Spleen (tissue), 7 donors: ENCODE results near the gene INSYN1.

Source experiments
- CTCF ChIP-seq, 11 experiments: fragments of 200-600 bp in 7 of 11; fragments of 450-650 bp in 4 of 11; sonication (generic) in 4 of 11; IDR thresholded peaks in 8 of 11; conservative IDR thresholded peaks in 3 of 11; 1 replicate in 7 of 11; 2 replicates in 4 of 11; pipeline versions ENCODE4 v1.4.0 to v1.8.0; 2016 to 2021; ENCODE audit warnings: antibody characterized with exemption in 11 of 11, inconsistent platforms in 4 of 11, mild to moderate bottlenecking in 1 of 11
- POLR2AphosphoS5 ChIP-seq, 3 donors: sonication (generic); formaldehyde crosslinking; IDR thresholded peaks; one replicate each; pipeline ENCODE4 v1.5.1; 2017; ENCODE audit warnings: antibody characterized with exemption in 3 of 3
- donor health status: DM: no; HTN: no; CAD: no; lungs with moderate emphysema.
- donor health status: DM: no; HTN: no; CAD: no.
- donor health status: DM: no; HTN: no; CAD: no.

- TF ChIP-seq POLR2AphosphoS5 (IDR thresholded peaks at IDR 0.05) (no peak), CTCF (IDR thresholded peaks at IDR 0.05 in 8 of 11, conservative IDR thresholded peaks at IDR 0.05 in 3 of 11) (no peak)
Observed at GRCh38 chr15:73755946-73756345, 2.8 kb upstream of the INSYN1 start.
